Activated gamma-delta T cell treated with Interleukin-2 at 50 U/mL for 16 hours (primary cell): ENCODE results near the gene SMURF1.

Experiments
- DNase-seq: peaks from one replicate; pipeline ENCODE4 v3.0.0-alpha.2; 2020

Gene SMURF1

GRCh38 chr7:99141334-99141733 is 2.6 kb downstream of the SMURF1 start:
- no peak for DNase-seq

GRCh38 chr7:99140813-99141212 is 3.1 kb downstream of the SMURF1 start:
- DNase-seq: no peak

DNA sequence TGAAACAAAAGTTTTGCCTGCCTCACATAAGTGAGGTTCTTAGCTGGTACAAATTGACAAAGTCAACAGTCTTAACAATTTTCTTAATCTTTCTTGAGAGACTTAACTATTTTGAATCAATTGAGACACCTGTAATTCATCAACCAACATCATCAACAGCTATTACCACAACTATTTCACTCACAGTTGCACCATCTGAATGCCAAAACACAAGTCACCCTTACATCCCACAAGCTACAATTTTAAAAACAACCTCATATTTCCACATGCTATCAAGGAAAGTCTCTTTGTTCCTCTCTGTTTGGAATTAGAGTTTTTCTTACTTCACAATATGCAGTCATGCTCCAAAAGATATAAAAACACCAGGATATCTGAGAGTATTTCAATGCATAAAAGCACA is 4.9 kb downstream of the SMURF1 start:
- DNase-seq: no peak

GRCh38 chr7:99137411-99138180 is 6.3 kb downstream of the SMURF1 start:
- no peak for DNase-seq

DNA sequence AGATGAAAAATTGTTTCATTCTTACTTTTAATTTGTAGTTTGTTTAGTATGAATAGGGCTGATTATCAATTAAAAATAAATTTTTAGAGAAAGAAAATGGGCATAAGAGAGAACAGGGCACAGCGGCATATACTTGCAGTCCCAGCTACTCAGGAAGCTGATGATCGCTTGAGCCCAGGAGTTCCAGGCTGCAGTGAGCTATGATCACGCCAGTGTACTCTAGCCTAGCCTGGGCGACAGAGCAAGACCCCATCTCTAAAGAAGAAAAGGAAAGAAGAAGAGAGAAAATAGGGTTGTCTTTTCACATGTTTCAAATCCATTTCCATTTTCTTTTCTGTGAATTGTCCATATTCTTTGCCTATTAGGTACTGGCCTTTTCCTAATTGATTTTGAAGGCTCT is 8.0 kb downstream of the SMURF1 start:
- DNase-seq: no peak

DNA sequence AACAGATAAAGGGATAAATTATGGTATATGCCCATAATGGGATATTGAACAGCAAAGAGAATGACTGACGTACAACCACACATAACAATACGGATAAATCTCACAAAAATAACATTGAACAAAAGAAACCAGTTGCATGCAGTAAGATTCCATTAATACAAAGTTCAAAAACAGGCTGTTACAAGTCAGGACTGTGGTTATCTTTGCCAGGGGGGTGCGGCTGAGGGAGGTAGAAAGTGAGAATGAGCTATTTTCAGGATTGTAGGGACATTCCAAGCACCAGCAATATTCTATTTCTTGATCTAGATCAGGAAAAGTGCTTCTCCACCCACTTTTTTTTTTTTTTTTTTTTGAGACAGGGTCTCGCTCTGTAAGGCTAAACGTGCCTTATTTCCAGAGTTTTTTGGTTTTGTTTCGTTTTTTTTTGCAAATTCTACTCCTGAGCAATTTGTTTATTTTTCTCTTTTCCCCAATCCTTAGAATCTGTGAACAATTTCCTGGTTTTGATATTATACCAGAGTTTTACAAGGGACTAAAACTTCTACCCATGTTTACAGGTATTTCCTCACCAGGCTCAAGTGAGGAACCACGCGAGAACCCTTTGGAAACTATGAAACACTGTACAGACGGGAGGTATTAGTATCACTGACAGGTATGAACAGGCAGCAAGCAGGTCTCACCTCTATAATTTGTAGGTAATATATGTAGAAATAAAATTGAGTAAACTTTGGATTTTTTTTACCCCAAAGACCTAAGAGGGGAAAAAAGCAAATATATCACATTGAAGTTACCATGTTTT is 9.9 kb downstream of the SMURF1 start:
- DNase-seq: no peak

DNA sequence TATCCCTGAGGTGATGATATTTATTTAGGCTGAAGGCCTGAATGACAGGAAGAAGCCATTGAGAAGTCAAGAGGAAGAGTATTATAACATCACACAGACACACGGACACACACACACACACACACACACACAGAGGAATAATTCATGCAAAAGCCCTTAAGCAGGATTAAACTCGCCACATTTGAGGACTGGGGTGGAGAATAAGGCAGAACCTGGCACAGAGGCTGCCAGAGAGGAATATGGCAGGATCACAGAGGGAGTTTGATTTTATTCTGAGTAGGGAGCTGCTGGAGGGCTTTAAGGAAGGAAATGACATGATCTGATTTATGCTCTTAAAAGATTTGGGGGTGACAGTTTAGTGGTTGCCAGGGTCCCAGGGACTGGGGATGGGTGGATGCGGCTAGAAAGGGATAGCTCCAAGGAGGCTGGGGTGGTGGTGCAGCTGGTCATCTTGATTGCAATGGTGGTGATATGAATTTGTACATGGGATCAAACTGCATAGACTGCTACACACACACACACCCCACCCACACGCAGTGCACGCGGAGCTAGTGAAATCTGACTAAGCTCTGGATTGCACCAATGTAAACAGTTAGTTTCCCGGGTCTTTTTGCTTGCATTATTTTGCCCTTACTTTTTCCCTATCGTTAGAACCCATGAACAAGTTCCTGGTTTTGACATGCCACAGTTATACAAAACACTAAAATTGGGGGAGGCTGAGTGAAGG is 11.2 kb downstream of the SMURF1 start:
- no peak for DNase-seq

DNA sequence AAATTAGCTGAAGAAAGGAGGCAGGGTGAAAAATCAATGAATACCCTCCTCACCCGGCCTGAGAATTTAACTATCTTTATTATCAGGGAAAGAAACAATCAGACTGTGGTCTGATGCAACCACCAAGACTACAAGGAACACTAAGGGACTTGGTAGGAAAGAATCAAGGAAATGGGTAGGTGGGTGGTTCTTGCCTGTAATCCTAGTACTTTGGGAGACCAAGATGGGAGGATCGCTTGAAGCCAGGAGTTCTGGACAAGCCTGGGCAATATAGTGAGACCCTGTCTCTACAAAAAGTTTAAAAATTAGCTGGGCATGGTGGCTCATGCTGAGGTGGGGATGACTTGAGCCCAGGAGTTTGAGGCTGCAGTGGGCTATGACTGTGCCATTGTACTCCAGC is 12.6 kb downstream of the SMURF1 start:
- DNase-seq: no peak

DNA sequence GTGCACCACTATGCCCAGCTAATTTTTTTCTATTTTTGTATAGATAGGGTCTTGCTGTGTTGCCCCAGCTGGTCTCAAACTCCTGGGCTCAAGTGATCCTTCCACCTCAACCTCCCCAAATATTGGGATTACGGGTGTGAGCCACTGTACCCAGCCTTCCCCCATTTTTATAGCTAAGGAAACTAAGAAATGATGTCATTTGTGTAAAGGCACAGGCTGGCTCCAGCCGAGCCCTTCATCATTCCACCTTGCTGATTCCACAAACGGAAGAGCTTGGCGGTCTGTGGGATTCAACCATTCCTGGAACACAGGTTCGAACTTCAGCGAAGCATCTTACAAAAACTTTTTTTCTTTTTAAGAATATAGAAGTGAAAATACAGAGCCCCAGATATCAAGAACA is 14.4 kb downstream of the SMURF1 start:
- no peak for DNase-seq

GRCh38 chr7:99129001-99129400 is 14.9 kb downstream of the SMURF1 start:
- no peak for DNase-seq

- DNase-seq: no peak
Measured at GRCh38 chr7:99128076-99128950, 15.6 kb downstream of the SMURF1 start.

- DNase-seq: no peak
Measured at GRCh38 chr7:99127636-99128035, 16.3 kb downstream of the SMURF1 start.

- DNase-seq: no peak
Measured at GRCh38 chr7:99126921-99127553, 16.9 kb downstream of the SMURF1 start.

- DNase-seq: no peak
Measured at GRCh38 chr7:99125505-99125865, 18.4 kb downstream of the SMURF1 start.

DNA sequence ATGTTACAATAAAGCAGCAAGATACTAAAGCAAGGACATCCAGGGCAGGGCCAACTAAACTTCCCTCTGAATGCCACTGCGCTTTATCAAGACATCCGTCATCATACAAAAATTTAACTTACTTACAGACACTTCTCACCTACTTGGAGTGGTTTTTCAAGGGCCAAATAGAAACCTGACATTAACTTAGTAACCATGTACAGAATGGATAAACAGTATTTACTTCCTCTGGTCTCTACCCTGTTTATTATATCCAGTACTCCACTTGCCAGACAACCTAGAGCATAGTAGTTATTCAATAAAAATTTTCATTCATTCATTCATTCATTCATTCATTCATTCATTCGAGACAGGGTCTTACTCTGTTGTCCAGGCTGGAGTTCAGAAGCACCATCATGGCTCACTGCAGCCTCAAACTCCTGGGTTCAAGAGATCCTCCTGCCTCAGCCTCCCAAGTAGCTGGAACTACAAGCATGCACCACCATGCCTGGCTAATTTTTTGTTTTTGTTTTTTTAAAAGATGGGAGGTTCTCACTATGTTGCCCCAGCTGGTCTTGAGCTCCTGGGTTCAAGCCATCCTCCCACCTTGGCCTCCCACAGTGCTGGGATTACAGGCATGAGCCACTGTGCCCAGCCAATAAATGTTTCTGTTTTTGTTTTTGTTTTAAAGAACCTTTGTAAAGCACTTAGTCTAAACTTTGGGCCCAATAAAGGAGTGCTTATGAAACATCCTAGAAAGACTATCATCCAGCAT is 19.0 kb downstream of the SMURF1 start:
- no peak for DNase-seq

DNA sequence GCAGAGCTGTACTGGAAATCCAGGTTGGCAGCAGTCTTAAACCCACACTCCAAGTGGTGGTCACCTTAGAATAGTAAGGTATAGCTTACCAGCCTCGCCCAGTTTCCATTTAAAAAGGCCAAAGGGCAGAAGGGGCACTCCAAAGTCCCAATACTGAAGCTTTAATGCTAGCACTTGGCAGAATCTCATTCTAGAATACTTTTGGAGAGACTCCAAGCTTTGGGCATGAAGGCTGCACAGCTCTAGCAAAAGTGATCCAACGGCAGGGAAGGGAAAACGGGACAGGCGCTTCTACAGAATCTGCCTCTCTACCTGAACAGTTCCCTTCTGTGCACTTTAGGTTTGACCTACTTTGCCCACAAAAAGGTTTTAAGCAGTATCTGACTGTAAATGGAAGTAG is 19.7 kb downstream of the SMURF1 start:
- no peak for DNase-seq

DNA sequence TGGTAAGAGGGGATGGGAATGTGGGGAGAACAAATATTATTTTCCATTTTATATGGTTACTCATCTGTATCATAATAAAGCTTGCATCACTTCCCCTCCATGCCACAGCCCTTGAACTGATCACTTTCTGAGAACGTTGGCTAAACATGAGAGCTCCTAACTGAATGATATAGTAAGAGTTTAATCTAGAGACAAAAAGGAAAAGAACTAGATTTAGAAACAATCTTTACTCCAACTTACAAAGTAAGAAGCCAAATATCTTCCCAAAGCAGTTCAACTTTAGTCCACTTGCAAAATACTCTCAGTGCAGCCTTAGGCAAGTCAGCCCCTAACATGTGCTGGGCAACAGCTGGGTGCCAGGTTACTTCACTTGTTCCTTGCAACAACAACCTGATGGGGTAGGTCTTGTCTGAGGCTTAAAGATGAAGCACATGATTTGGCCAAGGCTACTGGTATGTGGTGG is 20.3 kb downstream of the SMURF1 start:
- no peak for DNase-seq

DNA sequence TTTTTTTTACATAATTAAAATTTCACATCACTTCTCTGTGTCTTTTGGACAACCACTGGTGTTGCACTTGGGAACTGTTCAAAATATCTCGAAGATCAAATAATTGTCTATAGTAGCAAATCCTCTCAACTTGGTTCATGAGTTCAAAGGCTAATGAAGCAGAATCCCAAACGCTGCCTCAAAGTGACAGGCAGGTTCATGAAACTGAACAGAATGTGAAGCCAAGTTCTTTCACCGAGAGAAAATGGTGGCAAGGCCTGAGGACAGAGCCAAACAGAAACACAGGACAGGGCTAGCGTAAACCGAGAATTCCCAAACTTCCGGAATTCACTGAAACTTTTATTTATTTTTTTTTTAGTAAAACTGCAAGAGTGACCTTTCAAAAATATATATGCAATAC is 21.1 kb downstream of the SMURF1 start:
- DNase-seq: no peak

- DNase-seq: no peak
Measured at GRCh38 chr7:99121496-99122021, 22.3 kb downstream of the SMURF1 start.

GRCh38 chr7:99120916-99121315 is 23.0 kb downstream of the SMURF1 start:
- no peak for DNase-seq

- DNase-seq: no peak
Measured at GRCh38 chr7:99120501-99120900, 23.4 kb downstream of the SMURF1 start.
